B cell (primary cell): Measurements from ENCODE around the gene CNN1.
"Not testable (repeated sequence)": the region's sequence is repeated elsewhere in the genome, so short reads cannot be mapped to it uniquely, and the experiment has no call there.

Source experiments
- EZH2 ChIP-seq: IDR thresholded peaks from 2 replicates; pipeline ENCODE4 v1.6.1; 2012; ENCODE audit warnings: borderline replicate concordance, low read depth, mild to moderate bottlenecking, moderate library complexity, low read length; ENCODE audit not compliant: insufficient read depth, poor library complexity, severe bottlenecking
- TF ChIP-seq, protein P1 (sequence below): fragments of 200-600 bp; IDR thresholded peaks from one replicate; pipeline ENCODE4 v1.8.0; 2022; ENCODE audit warnings: antibody characterized with exemption, mild to moderate bottlenecking

DNA sequence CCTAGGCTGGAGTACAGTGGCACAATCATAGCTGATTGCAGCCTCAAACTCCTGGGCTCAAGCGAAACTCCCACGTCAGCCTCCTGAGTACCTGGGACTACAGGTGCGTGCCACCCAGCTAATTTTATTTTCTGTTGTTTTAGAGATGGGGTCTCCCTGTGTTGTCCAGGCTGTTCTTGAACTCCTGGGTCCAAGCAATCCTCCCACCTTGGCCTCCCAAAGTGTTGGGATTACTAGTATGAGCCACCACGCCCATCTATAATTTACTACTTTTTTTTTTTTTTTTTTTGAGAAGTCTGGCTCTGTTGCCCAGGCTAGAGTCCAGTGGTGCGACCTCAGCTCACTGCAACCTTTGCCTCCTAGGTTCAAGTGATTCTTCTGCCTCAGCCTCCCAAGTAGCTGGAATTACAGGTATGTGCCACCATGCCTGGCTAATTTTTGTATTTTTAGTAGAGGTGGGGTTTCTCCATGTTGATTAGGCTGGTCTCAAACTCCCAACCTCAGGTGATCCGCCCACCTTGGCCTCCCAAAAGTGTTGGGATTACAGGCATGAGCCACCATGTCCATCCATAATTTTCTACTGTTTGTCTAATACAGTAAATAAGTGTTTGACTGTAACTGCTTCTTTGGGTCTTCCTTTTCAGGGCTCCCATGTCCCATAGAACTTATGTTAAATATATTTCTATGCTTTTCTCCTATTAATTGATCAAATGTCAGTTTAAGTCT lies 25.6 kb downstream of the CNN1 start:
- TF ChIP-seq EZH2: not testable (repeated sequence)
- TF ChIP-seq, protein P1, sequence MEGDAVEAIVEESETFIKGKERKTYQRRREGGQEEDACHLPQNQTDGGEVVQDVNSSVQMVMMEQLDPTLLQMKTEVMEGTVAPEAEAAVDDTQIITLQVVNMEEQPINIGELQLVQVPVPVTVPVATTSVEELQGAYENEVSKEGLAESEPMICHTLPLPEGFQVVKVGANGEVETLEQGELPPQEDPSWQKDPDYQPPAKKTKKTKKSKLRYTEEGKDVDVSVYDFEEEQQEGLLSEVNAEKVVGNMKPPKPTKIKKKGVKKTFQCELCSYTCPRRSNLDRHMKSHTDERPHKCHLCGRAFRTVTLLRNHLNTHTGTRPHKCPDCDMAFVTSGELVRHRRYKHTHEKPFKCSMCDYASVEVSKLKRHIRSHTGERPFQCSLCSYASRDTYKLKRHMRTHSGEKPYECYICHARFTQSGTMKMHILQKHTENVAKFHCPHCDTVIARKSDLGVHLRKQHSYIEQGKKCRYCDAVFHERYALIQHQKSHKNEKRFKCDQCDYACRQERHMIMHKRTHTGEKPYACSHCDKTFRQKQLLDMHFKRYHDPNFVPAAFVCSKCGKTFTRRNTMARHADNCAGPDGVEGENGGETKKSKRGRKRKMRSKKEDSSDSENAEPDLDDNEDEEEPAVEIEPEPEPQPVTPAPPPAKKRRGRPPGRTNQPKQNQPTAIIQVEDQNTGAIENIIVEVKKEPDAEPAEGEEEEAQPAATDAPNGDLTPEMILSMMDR: not testable (repeated sequence)
